Measurements from ENCODE around the gene UCN3. TPM values are rescaled to one million over a fixed set of nuclear protein-coding genes. Genes with fewer than 3 reads are reported as not detected.

Gene UCN3
- total and polyA plus RNA-seq, 2 experiments from 2014 or later = not detected

- Histone ChIP-seq H3K9me2 (replicated peaks; ENCODE audit: insufficient read depth) (no peaks in the 10 kb centered on the region), H3K4me1 (ENCODE audit: insufficient read depth) (no peaks in the 10 kb centered on the region), H3K27ac (no peak overlapping the region), H3K79me2 (no peaks in the 10 kb centered on the region), H3K9me3 (ENCODE audit: low read depth) (peaks cover 8% of the 10 kb centered on the region), H3K4me3 (no peak overlapping the region), H2AFZ (no peak overlapping the region), H3K4me2 (no peak overlapping the region), H3K27me3 (no peaks in the 10 kb centered on the region), H4K20me1 (ENCODE audit: insufficient read depth, poor library complexity, severe bottlenecking) (no peaks in the 10 kb centered on the region), H3K36me3 (replicated peaks; ENCODE audit: insufficient read depth, low read depth) (no peaks in the 10 kb centered on the region)
- no peak for TF ChIP-seq EZH2 (IDR thresholded peaks at IDR 0.05; ENCODE audit: borderline replicate concordance)
- WGBS (ENCODE audit: low lambda C conversion rate, missing lambda C conversion rate) = 90% methylated on average over 18 of the region's 18 CpGs
- no peak for DNase-seq (ENCODE audit: low spot score)
These were observed 30.4 kb downstream of the UCN3 start for GRCh38 chr10:5395168-5395567.

GRCh38 chr10:5396556-5397300 lies 32.0 kb downstream of the UCN3 start:
- Histone ChIP-seq H3K4me3 (no peak overlapping the region), H4K20me1 (ENCODE audit: insufficient read depth, poor library complexity, severe bottlenecking) (no peaks in the 10 kb centered on the region), H3K9me2 (replicated peaks; ENCODE audit: insufficient read depth) (no peaks in the 10 kb centered on the region), H2AFZ (no peak overlapping the region), H3K27me3 (no peaks in the 10 kb centered on the region), H3K4me2 (no peak overlapping the region), H3K79me2 (no peaks in the 10 kb centered on the region), H3K36me3 (replicated peaks; ENCODE audit: insufficient read depth, low read depth) (no peaks in the 10 kb centered on the region), H3K9me3 (ENCODE audit: low read depth) (no peaks in the 10 kb centered on the region), H3K27ac (no peak overlapping the region), H3K4me1 (ENCODE audit: insufficient read depth) (no peaks in the 10 kb centered on the region)
- no peak for TF ChIP-seq CTCF (IDR thresholded peaks at IDR 0.05; ENCODE audit: poor library complexity)
- 93% methylated on average over 12 of the region's 12 CpGs for whole genome bisulfite sequencing (ENCODE audit: low lambda C conversion rate, missing lambda C conversion rate)
- no peak for DNase-seq (ENCODE audit: low spot score)

- H3K79me2 ChIP-seq = no peaks in the 10 kb centered on the region
- H3K4me2 ChIP-seq = no peak overlapping the region
- no peak overlapping the region for H2AFZ ChIP-seq
- DNase-seq (ENCODE audit: low spot score) = no peak
- H4K20me1 ChIP-seq (ENCODE audit: insufficient read depth, poor library complexity, severe bottlenecking) = no peaks in the 10 kb centered on the region
- H3K27me3 ChIP-seq = no peaks in the 10 kb centered on the region
- 78% methylated on average over 6 of the region's 6 CpGs for WGBS (ENCODE audit: low lambda C conversion rate, missing lambda C conversion rate)
- no peaks in the 10 kb centered on the region for H3K9me3 ChIP-seq (ENCODE audit: low read depth)
- no peaks in the 10 kb centered on the region for H3K4me1 ChIP-seq (ENCODE audit: insufficient read depth)
- no peaks in the 10 kb centered on the region for H3K9me2 ChIP-seq (replicated peaks; ENCODE audit: insufficient read depth)
- H3K27ac ChIP-seq = no peak overlapping the region
- no peak overlapping the region for H3K4me3 ChIP-seq
- TF ChIP-seq EZH2 (IDR thresholded peaks at IDR 0.05; ENCODE audit: borderline replicate concordance) (no peak), CTCF (IDR thresholded peaks at IDR 0.05; ENCODE audit: poor library complexity) (no peak), EZH2phosphoT487 (IDR thresholded peaks at IDR 0.05; ENCODE audit: low read depth, severe bottlenecking, unreplicated experiment) (no peak)
- no peaks in the 10 kb centered on the region for H3K36me3 ChIP-seq (replicated peaks; ENCODE audit: insufficient read depth, low read depth)
These were observed 34.6 kb downstream of the UCN3 start for GRCh38 chr10:5399332-5399731.

- H3K4me3 ChIP-seq = no peak overlapping the region
These were observed 35.9 kb downstream of the UCN3 start for GRCh38 chr10:5400468-5401240.

More at GRCh38 chr10:5400468-5401240, 35.9 kb downstream of the UCN3 start:
- no peak overlapping the region for H2AFZ ChIP-seq
- H3K9me3 ChIP-seq (ENCODE audit: low read depth) = no peaks in the 10 kb centered on the region
- WGBS (ENCODE audit: low lambda C conversion rate, missing lambda C conversion rate) = 91% methylated on average over 9 of the region's 9 CpGs
- H3K79me2 ChIP-seq = no peaks in the 10 kb centered on the region
- H4K20me1 ChIP-seq (ENCODE audit: insufficient read depth, poor library complexity, severe bottlenecking) = no peaks in the 10 kb centered on the region
- H3K9me2 ChIP-seq (replicated peaks; ENCODE audit: insufficient read depth) = no peaks in the 10 kb centered on the region
- H3K27ac ChIP-seq = no peak overlapping the region
- no peaks in the 10 kb centered on the region for H3K27me3 ChIP-seq
- TF ChIP-seq EZH2 (IDR thresholded peaks at IDR 0.05; ENCODE audit: borderline replicate concordance) (no peak), EZH2phosphoT487 (IDR thresholded peaks at IDR 0.05; ENCODE audit: low read depth, severe bottlenecking, unreplicated experiment) (no peak), CTCF (IDR thresholded peaks at IDR 0.05; ENCODE audit: poor library complexity) (no peak)
- no peak overlapping the region for H3K4me2 ChIP-seq
- H3K4me1 ChIP-seq (ENCODE audit: insufficient read depth) = no peaks in the 10 kb centered on the region
- H3K36me3 ChIP-seq (replicated peaks; ENCODE audit: insufficient read depth, low read depth) = no peaks in the 10 kb centered on the region
- no peak for DNase-seq (ENCODE audit: low spot score)
